GM12873 (cell line): ENCODE results near the gene TBX10.

ENCODE experiments used
- CTCF ChIP-seq: IDR thresholded peaks from 2 replicates; pipeline ENCODE4 v1.5.1; 2012; ENCODE audit warnings: low read depth, mild to moderate bottlenecking, moderate library complexity, low read length, control low read depth; ENCODE audit not compliant: insufficient read depth; ENCODE audit errors: missing control alignments

TBX10 gene

DNA sequence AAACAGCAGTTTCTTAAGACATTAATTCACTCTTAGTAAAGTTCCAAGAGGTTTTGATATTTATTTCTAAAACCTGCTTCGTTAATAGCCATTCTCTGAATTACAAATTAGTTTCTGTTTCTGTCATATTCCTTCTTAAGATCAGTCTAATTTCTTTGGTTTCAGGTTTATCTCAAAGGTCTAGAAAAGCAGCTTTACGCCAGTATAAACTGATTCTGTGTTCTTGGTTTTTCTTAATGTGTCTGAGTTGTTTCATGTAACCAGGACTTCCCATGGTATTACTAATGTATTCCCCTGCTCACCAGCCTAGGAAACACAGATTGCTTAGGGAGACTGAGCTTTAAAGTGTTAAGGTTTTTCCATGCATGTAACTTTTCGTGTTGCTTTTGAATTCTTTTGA lies 17.7 kb upstream of the TBX10 start:
- no peak for TF ChIP-seq CTCF

GRCh38 chr11:67656278-67656922 lies 16.8 kb upstream of the TBX10 start:
- TF ChIP-seq CTCF = no peak

- no peak for TF ChIP-seq CTCF
These were observed 14.7 kb upstream of the TBX10 start for GRCh38 chr11:67654225-67654624.

- TF ChIP-seq CTCF = no peak
These were observed 13.6 kb upstream of the TBX10 start for GRCh38 chr11:67652965-67653845.

DNA sequence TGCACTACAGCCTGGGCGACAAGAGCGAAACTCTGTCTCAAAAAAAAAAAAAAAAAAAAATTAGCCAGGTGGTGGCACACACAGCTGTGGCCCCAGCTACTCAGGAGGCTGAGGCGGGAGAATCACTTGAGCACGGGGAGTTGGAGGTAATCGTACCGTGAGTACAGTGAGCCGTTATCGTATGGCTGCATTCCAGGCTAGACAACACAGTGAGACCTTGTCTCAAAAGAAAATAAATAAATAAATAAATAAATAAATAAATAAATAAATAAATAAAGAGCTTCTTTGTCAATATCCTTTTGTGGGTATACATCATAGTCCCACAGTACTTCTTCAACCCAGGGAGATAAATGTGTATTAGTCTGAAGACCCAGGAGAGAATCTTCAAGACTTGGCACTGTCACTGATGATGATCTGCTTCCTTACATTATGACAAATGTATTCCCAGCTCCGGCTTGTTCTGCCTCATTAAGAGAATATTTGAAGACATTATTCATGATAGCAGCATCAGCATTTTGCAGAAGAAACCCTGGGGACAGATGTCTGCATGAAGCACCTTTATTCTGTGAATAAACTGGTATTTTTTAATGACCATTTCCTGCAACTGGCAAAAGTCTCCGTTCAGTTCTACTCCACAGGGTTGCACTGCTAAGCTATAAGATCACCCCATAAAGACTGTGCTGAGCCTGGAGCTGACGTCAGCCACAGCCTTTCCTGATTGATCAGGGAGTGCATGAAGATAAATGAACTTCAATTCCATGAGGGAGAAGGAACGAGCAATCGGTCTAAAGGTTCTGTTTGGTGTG lies 12.6 kb upstream of the TBX10 start:
- no peak for TF ChIP-seq CTCF

DNA sequence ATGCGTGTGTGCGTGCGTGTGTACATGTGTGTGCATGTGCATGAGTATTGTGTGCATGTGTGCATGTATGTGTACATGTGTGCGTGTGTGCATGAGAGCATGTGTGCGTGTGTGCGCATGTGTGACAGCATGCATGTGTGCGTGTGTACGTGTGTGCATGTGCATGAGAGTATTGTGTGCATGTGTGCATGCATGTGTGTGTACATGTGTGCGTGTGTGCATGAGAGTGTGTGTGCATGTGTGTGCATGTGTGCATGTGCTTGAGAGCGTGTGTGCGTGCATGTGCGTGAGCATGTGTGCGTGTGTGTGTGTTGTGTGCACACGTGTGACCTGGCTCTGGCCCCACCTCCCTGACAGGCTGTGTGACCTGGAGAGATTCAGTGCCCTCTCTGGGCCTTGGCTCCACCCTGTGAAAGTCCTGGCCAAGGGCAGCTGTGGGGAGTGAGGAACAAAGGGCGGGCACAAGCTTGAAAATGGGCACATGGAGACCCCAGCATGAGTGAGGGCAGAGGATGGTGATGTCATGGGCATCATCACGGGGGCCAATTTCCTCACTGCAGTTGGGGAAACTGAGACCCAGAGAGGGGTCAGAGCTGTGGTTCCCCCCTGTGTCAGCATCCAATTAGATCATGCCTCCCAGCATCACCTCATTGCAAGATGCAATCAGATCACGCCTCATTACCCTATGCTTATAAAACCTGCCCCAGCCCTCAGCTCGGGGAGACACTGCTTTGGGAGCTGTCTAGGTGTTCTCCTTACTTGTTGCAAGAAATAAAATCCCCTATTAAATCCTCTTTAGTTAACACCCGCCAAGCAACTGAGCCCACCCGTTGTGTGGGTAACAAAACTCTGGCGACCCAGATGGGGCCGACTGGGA lies 10.3 kb upstream of the TBX10 start:
- no peak for TF ChIP-seq CTCF
